Nasal cavity respiratory epithelium epithelial cell of viscerocranial mucosa (primary cell): Measurements from ENCODE around the gene SPDYE2B. TPM values are rescaled to one million over a fixed set of nuclear protein-coding genes. Genes with fewer than 3 reads are reported as not detected.

Experiments used
- total RNA-seq: library from RNA; depleted of rRNA; stranded (reverse); fragments of >200 nt; gene quantifications from 2 replicates; pipeline ENCODE4 v1.2.3, GENCODE V29; 2014

The SPDYE2B gene
- not detected in 2 replicates for total RNA-seq

GRCh38 chr7:102649924-102650323, at the start of gene SPDYE2B:
Gene SPDYE2B (plus strand): TSS chr7:102650319. CDS start chr7:102652349, 2,030 bp downstream.

GRCh38 chr7:102616507-102617125, 33.5 kb upstream of the SPDYE2B start, which contains the start of gene RASA4:
Gene RASA4 (minus strand): TSS chr7:102616756. CDS start chr7:102616689, 67 bp downstream.

DNA sequence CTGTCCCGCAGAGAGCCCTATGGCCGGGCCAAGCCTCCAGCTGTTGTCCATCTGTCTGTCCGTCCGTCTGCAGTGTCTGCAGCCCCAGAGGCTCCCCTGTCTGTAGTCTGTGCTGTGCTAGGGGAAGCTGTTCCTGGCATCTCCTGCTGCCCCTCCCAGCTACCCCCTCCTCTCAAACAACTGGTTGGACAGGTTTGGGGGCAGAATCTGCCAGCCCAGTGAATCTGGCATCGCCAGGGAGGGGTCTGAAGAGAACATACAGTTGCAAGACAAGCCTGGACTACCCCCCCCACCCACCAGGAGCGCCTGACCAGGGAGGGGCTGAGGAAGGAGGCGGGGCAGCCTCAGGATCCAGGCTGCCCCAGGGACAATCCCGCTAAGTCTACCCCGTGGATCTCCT, 7.4 kb upstream of the SPDYE2B start, which contains the start of gene UPK3BL1:
Gene UPK3BL1 (minus strand): TSS at position 101 of the 400 bp plus-strand sequence. CDS start 50 bp downstream, at position 51.

GRCh38 chr7:102671166-102671955, 21.2 kb downstream of the SPDYE2B start, which contains the start of gene POLR2J2:
Gene POLR2J2 (minus strand): TSS chr7:102671663. CDS start chr7:102671601, 62 bp downstream.

Other genes with a start within 250 kb of the SPDYE2B start
- gene ORAI2, start 216.7 kb upstream of the SPDYE2B start, total RNA-seq, result 7.5 and 13.2 TPM in 2 replicates
- 6.5 and 8.0 TPM in 2 replicates for gene ALKBH4, start 185.5 kb upstream of the SPDYE2B start, total RNA-seq
- gene LRWD1, start 185.3 kb upstream of the SPDYE2B start, total RNA-seq, result 22.5 and 27.0 TPM in 2 replicates
- 26.8 and 37.6 TPM in 2 replicates for gene POLR2J, start 171.4 kb upstream of the SPDYE2B start, total RNA-seq
- 0.85 and 1.0 TPM in 2 replicates for gene RASA4B, start 132.5 kb upstream of the SPDYE2B start, total RNA-seq
- 2.4 and 72.2 TPM in 2 replicates for gene UPK3BL2, start 106.6 kb upstream of the SPDYE2B start, total RNA-seq
- not detected in 2 replicates for gene SPDYE2, start 99.1 kb upstream of the SPDYE2B start, total RNA-seq
- gene POLR2J3, start 77.7 kb upstream of the SPDYE2B start, total RNA-seq, result 10.3 and 10.9 TPM in 2 replicates
- 1.7 and 2.9 TPM in 2 replicates for gene RASA4, start 33.6 kb upstream of the SPDYE2B start, total RNA-seq
- 40.0 and 90.6 TPM in 2 replicates for gene UPK3BL1, start 7.5 kb upstream of the SPDYE2B start, total RNA-seq
- gene POLR2J2, start 21.3 kb downstream of the SPDYE2B start, total RNA-seq, result 1.2 and 1.4 TPM in 2 replicates
- 7.2 and 13.0 TPM in 2 replicates for gene FAM185A, start 98.7 kb downstream of the SPDYE2B start, total RNA-seq